T-helper 2 cell (primary cell): Measurements from ENCODE around the gene ZNF296.
A peak's percentile ranks its signal among the peaks of the same experiment; 100 is the strongest.

Source experiments
- DNase-seq, 5 experiments: peaks; one replicate each; pipeline versions ENCODE4 v3.0.0 to v3.0.0-alpha.2; 2012 to 2022

The ZNF296 gene

GRCh38 chr19:45103156-45103507, 26.9 kb upstream of the ZNF296 start:
- DNase-seq: peak in 2 of 5 experiments; percentile 33 to 74

GRCh38 chr19:45102481-45102880, 26.2 kb upstream of the ZNF296 start:
- no peak for DNase-seq

- no peak for DNase-seq
These were observed 25.5 kb upstream of the ZNF296 start for GRCh38 chr19:45101806-45102205.

DNA sequence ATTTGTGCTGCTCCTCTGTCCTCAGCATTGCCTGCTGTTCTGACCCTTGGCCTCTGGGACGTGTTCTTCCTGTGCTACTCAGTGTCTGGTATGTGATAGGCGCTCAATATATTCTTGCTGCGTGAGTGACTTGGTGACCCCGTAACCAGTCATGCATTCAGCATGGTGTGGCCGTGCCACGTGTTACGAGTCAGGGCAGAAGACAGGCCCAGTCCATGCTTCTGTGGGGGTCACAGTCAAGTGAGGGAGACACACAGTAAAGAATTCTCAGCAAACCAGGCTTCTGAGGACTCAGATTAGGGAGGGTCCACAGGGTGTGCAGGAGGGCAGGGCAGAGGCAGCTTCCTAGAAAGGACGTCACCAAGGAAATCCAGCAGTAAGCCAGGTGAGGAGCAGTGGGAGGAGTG, 24.6 kb upstream of the ZNF296 start:
- DNase-seq: no peak

DNA sequence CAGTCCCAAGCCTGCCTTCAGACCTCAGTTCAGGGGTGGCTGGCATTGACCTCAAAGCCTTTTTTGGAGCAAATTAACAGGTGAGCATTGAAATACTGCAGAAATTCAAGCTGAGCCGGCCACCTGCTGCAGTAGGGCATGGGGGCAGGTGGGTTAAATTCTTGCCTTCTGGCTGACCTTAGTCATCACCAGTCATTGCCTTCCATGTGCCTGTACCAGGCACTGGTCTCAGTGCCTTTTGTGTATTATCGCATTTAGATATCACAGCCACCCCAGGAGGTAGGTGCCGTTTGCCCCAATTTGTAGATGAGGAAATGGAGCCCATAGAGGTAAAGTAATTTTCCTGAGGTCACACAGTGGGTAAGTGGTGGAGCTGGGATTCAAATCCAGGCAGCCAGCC, 23.9 kb upstream of the ZNF296 start:
- no peak for DNase-seq

DNA sequence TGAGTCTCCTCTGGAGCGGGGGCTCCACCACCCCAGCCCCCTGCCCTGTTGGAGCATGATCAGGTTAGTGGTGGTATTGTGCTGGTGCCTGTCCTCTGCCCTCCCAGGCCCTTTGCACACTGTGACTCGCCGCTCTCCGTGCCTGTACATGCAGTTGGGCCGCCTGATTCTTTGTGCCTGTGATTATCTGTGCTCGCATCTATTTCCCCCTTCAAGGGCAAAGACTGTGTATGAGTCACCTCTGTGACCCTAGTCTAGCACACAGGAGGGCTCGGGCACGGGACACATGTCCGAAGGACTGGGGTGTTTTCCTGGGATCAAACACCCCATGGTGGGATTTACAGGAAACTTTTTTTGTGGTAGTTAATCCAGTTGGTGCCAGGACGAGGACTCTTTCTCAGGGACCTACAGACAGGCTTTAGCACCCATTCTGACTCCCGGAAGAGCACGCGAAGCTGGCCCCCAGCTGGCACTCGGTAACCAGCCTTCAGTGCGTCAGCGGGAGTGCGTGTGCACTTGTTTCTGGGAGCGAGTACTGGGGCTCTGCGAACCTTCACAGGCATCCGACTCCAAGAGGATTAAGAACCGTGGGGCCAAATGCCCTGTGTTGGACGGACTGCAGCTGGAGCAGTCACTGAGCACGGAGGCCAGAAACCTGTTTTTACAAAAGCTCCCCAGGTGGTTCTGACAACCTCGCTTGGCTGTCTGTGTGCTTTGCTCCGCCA, 23.4 kb upstream of the ZNF296 start:
- DNase-seq: no peak

DNA sequence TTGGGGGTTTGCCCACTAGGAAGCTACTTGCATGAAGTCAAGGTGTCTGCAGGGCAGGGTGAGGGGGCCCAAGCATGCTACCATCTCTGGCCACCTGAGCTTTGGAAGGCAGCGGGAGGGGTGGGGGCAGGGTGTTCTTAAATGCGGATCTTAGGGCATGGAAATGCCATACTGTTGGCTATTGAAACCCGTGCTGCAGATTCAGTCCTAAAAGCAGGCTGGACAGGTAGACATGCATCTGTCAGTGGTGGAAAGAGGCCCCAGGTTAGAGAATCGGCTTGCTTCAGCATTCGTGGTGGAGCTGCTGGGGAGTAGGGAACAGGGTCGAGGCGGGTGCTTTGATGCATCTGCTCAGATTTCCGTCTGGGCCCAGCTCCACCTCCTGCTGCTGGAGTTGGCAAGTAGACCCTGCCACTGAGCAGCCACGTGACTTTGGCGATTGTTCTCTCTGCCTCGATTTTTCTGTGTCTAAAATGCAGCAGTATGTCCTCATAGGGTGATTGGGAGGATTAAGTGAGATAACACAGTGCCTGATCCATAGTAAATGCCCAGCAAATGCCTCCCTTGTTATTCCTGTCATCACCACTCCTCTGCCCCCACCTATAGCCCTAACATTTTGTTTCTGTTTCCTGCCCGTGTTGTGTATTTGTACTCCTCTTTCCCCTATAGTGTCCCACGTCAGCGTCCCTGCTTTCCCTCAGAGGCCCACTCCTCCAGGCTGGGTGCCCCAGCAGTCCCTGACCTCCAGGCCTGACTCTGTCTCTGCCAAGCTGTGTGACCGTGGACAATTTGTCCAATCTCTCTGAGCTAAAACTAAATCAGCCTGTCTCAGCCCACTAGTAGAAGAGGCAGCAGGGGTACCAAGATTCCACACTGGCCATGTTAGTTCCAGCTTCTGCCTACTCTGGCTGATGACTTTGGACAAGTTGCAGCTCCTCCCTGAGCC, 22.5 kb upstream of the ZNF296 start:
- DNase-seq: no peak

- DNase-seq: no peak
These were observed 21.7 kb upstream of the ZNF296 start for GRCh38 chr19:45097776-45098520.

- no peak for DNase-seq
These were observed 21.1 kb upstream of the ZNF296 start for GRCh38 chr19:45097450-45097775.

DNA sequence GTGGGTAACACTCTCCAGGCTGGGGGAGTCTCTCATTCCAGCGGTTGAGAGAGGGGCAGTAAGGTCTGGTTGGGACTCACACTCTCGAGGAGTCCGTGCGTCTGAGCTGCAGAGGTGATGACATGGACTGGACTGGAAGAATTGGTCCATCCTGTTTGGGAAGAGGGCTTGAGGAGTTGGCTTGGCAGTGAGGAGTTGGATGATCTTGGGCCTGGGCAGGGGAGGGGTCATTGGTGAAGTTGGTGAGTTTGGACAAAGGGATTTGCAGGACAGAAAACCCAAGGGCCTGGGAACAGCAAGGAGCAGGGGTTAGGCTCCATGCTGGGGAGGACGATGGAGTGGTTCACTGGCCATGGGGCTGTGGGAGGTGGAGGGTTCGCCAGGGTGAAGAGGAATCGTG, 20.4 kb upstream of the ZNF296 start:
- DNase-seq: no peak

GRCh38 chr19:45095496-45096413, 19.5 kb upstream of the ZNF296 start:
- DNase-seq: no peak

- DNase-seq: no peak
These were observed 18.4 kb upstream of the ZNF296 start for GRCh38 chr19:45094707-45095106.

GRCh38 chr19:45094137-45094536, 17.9 kb upstream of the ZNF296 start:
- DNase-seq: no peak

DNA sequence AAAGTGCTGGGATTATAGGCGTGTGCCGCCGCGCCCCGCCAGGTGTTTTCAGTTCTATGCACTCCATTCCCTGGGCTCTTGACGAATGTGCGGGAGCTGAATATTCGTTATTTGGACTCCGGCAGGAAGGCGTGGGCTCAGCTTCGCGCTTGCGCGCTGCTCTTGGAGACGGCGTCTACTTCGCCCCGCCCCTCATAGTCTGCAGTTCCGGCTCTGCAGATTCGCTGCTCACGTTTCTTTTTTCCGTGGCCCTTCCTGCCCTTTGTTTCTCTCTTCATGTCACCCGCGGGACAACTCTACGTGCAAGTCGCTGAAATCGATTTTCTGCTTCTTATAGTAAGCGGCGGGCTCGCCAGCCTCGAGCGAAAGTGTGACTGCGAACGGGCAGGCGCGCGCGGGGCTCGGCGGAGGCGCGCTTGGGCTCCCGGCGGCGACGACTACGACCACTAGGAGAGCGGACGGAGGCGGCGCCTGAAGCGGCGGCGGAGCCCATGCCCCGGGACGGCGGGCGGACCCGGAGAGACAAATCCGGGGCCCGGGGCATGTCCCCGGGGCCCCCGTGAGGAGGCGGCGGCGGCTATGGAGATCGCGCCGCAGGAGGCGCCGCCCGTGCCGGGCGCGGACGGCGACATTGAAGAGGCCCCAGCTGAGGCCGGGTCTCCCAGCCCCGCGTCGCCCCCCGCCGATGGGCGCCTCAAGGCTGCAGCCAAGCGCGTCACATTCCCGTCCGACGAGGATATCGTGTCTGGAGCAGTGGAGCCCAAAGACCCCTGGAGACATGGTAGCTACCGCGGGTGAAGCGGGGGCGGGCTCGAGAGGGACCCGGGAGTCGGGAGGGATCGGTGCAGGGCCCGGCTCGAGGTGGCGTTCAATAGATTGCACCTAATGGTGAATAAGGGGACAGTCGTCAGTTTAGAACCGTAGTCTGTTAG, 16.7 kb upstream of the ZNF296 start, which contains the start of gene PPP1R37:
Gene PPP1R37 (plus strand): TSS at position 433 of the 932 bp plus-strand sequence. CDS start 147 bp downstream, at position 580.
- DNase-seq: peak; percentile 76 to 97 (median 89)

GRCh38 chr19:45091031-45091923, 15.0 kb upstream of the ZNF296 start:
- DNase-seq: peak; percentile 88 to 98 (median 91)

DNA sequence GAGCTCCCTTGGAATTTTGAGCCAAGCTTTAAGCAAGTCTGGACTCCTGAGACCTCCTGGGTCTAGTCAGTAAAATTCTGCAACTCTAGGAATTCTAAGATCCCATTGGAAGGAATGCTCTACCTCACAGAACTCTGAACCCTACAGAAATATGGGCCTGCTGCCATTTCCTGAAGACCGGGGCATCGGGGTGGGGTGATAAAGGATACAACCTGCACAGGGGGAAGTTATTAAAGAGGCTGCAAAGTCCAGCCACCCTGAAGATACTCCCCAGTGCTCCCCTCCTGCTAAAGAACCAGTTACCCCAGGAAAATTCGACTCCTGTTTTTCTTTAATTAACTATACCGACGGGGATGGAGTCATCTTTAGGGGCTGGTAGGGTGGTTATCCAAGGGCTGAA, 14.3 kb upstream of the ZNF296 start:
- no peak for DNase-seq

DNA sequence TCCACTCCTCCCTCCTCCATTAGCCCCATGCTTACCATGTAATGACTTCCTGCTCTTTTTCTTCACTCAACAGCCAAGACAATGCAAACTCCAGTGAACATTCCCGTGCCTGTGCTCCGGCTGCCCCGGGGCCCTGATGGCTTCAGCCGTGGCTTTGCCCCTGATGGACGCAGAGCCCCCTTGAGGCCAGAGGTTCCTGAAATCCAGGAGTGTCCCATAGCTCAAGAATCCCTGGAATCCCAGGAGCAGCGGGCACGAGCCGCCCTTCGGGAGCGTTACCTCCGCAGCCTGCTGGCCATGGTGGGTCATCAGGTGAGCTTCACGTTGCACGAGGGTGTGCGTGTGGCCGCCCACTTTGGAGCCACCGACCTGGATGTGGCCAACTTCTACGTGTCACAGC, 13.8 kb upstream of the ZNF296 start:
- no peak for DNase-seq

GRCh38 chr19:45087531-45087930, 11.3 kb upstream of the ZNF296 start:
- DNase-seq: peak in 2 of 5 experiments; percentile 79 to 93

DNA sequence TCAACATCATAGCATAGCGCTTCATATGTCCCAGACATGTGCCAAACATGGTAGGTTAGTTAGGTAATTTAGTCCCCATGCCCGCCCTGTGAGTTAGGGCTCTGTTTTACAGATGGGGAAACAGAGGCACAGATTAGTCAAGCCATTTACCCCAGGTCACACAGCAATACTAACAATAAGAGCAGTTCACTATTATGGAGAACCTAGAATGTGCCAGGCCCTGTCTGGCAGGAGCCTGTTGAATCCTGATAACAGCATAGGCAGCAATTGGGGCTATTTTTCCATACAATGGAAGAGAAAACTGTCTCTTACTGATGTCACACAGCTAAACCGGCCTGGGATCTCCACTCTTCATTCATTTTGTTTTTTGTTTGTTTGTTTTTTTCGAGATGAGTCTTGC, 10.2 kb upstream of the ZNF296 start:
- no peak for DNase-seq

GRCh38 chr19:45082170-45082569, 5.9 kb upstream of the ZNF296 start:
- no peak for DNase-seq
